PC-9 (cell line): ENCODE results near the gene TMEM9B. TPM values are rescaled to one million over a fixed set of nuclear protein-coding genes. Genes with fewer than 3 reads are reported as not detected.
"Not testable (repeated sequence)": the region's sequence is repeated elsewhere in the genome, so short reads cannot be mapped to it uniquely, and the experiment has no call there.

ENCODE experiments used
- BruUV-seq: library from RNA; stranded (reverse); fragments of 400-500 nt; replicated peaks from 2 replicates; lab custom pipeline; 2021; lab: Mats Ljungman, UMichigan
- CTCF ChIA-PET: fragments of 300-600 bp; sonication (Branson Sonifier 250); formaldehyde crosslinking; loops from one replicate; lab custom pipeline; 2022; ENCODE audit warnings: antibody characterized with exemption; lab: Charles Lee
- POLR2A ChIA-PET: fragments of 300-600 bp; sonication (Branson Sonifier 250); formaldehyde crosslinking; loops from one replicate; lab custom pipeline; 2022; ENCODE audit warnings: antibody characterized with exemption; ENCODE audit not compliant: unreplicated experiment; lab: Charles Lee
- DNase-seq, 2 experiments: peaks; one replicate each; pipeline versions ENCODE4 v3.0.0 to v3.0.0-alpha.2; 2015 to 2022; ENCODE audit warnings: mixed read lengths in 1 of 2
- H2AFZ ChIP-seq: fragments of 200-600 bp; sonication (generic); 2 replicates; pipeline ENCODE4 v1.8.1; 2017; ENCODE audit warnings: antibody characterized with exemption
- H3F3A ChIP-seq: fragments of 200-600 bp; sonication (generic); 2 replicates; pipeline ENCODE4 v1.8.1; 2017; ENCODE audit warnings: antibody characterized with exemption, mild to moderate bottlenecking, low read depth; ENCODE audit not compliant: insufficient read depth
- H3K27ac ChIP-seq: fragments of 200-600 bp; sonication (generic); 2 replicates; pipeline ENCODE4 v1.6.1; 2016; ENCODE audit warnings: mixed run types
- H3K27me3 ChIP-seq: fragments of 200-600 bp; sonication (generic); 2 replicates; pipeline ENCODE4 v1.6.1; 2016; ENCODE audit warnings: low read depth, mixed run types; ENCODE audit not compliant: insufficient read depth
- H3K36me3 ChIP-seq: fragments of 200-600 bp; sonication (generic); 2 replicates; pipeline ENCODE4 v1.6.1; 2016; ENCODE audit warnings: low read depth, mixed run types
- H3K4me1 ChIP-seq: fragments of 200-600 bp; sonication (generic); replicated peaks from 2 replicates; pipeline ENCODE4 v1.6.1; 2016; ENCODE audit warnings: mixed run types; ENCODE audit not compliant: insufficient read depth
- H3K4me2 ChIP-seq: fragments of 200-600 bp; sonication (generic); 2 replicates; pipeline ENCODE4 v1.6.1; 2017; ENCODE audit warnings: mixed run types
- H3K4me3 ChIP-seq: fragments of 200-600 bp; sonication (generic); 2 replicates; pipeline ENCODE4 v1.6.1; 2016; ENCODE audit warnings: mixed run types
- H3K79me2 ChIP-seq: fragments of 200-600 bp; sonication (generic); 2 replicates; pipeline ENCODE4 v1.6.1; 2017; ENCODE audit warnings: low read depth, mixed run types
- H3K9me2 ChIP-seq: fragments of 200-600 bp; sonication (generic); 2 replicates; pipeline ENCODE4 v1.8.1; 2017; ENCODE audit warnings: mild to moderate bottlenecking; ENCODE audit not compliant: insufficient read depth
- H3K9me3 ChIP-seq: fragments of 200-600 bp; sonication (generic); 2 replicates; pipeline ENCODE4 v1.8.1; 2016; ENCODE audit warnings: low read depth; ENCODE audit not compliant: insufficient read depth
- H4K20me1 ChIP-seq: fragments of 200-600 bp; sonication (generic); 2 replicates; pipeline ENCODE4 v1.8.1; 2017; ENCODE audit not compliant: insufficient read depth
- EZH2 ChIP-seq: fragments of 200-600 bp; sonication (generic); IDR thresholded peaks from 2 replicates; pipeline ENCODE4 v1.8.0; 2017; ENCODE audit warnings: antibody characterized with exemption, low read depth
- intact Hi-C: fragments of 100-400 bp; cut with micrococcal nuclease; formaldehyde crosslinking; loops from one replicate; pipeline ENCODE4 v1.10.0; 2022; ENCODE audit not compliant: unreplicated experiment
- total RNA-seq: library from RNA; stranded (reverse); gene quantifications from 2 replicates; pipeline ENCODE4 v1.2.3, GENCODE V29; 2021
- TF ChIP-seq, protein P1 (sequence below): fragments of 200-600 bp; sonication (generic); conservative IDR thresholded peaks from 2 replicates; pipeline ENCODE4 v1.6.1; 2017; ENCODE audit warnings: mixed run types, antibody characterized with exemption, mild to moderate bottlenecking, moderate library complexity

Gene TMEM9B
- total RNA-seq, 1 experiment from 2014 or later: 13.4 TPM

DNA sequence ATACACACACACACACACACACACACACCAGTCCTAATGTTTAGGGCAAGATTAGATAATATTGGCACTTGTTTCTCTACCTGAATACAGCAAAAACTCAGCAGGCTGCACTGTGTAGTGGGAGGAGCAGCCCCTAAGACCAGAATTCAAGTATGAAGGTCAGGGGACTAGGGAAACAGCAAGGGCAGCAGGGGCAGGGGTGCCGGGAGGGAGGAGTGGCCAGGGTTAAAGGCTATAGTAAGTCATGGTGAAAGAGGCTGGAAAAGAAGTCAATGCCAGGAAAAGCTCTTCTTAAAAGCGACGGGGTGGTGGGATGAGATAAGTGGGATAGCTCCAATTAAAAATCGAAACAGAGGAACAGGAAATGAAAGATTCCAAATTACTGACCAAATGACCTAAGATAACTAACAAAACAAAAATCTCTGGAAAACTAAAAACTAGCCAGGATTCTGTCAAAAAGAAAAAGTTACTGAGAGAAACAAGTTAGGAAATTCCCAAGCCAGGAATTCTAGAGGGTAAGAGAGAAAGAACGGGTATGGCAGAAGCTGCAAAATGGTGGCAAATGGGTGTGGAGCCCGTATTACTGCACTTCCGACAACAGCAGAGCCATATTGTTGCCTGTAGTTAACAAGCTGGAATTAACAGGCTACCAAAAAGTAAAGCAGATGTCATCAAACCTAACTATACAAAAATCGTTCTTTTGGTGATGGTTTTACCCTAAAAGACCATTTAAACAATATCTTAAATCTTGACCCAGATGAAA, 22.7 kb downstream of the TMEM9B start:
- Histone ChIP-seq H3K4me1 (no peaks in the 10 kb centered on the region), H3K9me3 (no peaks in the 10 kb centered on the region), H3K9me2 (no peaks in the 10 kb centered on the region), H3K36me3 (no peaks in the 10 kb centered on the region), H3F3A (no peaks in the 10 kb centered on the region), H3K27me3 (no peaks in the 10 kb centered on the region), H3K4me2 (no peak overlapping the region), H4K20me1 (no peaks in the 10 kb centered on the region), H3K4me3 (no peak overlapping the region), H2AFZ (no peak overlapping the region), H3K79me2 (no peaks in the 10 kb centered on the region), H3K27ac (no peak overlapping the region)
- DNase-seq: no peak
- ChIA-PET CTCF (no interaction called here), POLR2A (no interaction called here)
- TF ChIP-seq, protein P1, sequence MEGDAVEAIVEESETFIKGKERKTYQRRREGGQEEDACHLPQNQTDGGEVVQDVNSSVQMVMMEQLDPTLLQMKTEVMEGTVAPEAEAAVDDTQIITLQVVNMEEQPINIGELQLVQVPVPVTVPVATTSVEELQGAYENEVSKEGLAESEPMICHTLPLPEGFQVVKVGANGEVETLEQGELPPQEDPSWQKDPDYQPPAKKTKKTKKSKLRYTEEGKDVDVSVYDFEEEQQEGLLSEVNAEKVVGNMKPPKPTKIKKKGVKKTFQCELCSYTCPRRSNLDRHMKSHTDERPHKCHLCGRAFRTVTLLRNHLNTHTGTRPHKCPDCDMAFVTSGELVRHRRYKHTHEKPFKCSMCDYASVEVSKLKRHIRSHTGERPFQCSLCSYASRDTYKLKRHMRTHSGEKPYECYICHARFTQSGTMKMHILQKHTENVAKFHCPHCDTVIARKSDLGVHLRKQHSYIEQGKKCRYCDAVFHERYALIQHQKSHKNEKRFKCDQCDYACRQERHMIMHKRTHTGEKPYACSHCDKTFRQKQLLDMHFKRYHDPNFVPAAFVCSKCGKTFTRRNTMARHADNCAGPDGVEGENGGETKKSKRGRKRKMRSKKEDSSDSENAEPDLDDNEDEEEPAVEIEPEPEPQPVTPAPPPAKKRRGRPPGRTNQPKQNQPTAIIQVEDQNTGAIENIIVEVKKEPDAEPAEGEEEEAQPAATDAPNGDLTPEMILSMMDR: no peak
- TF ChIP-seq EZH2: no peak
- BruUV-seq: no TSS peak
- intact Hi-C loops: no loop called here

DNA sequence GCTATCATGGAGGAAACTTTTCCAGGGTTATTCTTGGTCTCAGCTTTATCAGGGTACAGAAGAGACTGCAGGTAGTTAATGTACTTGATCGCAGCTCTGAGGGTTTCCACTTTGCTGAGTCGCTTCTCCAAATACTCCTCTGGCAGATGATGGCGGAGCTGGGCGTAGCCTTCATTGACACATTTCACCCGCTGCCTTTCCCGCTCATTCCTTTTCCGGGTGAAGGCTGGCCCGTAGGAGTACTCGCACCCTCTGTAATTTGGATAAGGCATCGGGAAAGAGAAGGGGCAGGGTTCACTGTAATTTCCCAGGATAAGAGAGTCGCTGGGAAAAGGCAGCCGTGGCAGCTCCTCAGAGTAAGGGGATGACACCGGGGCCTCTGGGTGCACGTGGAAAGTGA, 26.6 kb downstream of the TMEM9B start:
- Histone ChIP-seq H3K4me2 (no peak overlapping the region), H3K36me3 (no peaks in the 10 kb centered on the region), H3K27me3 (no peaks in the 10 kb centered on the region), H3K9me3 (no peaks in the 10 kb centered on the region), H2AFZ (no peak overlapping the region), H3K27ac (no peak overlapping the region), H3K79me2 (no peaks in the 10 kb centered on the region), H3F3A (peaks cover 8% of the 10 kb centered on the region; the same call in 1 of the 2 replicates), H4K20me1 (no peaks in the 10 kb centered on the region), H3K4me3 (no peak overlapping the region), H3K9me2 (no peaks in the 10 kb centered on the region), H3K4me1 (0 out of 2 replicates have a peak, but pooled peaks cover 12% of the 10 kb centered on the region)
- no peak for DNase-seq
- POLR2A ChIA-PET: interaction anchor here (0.6 kb wide), 1 partner anchor 636 kb away, joined by 3 read pairs; the partner anchor contains the start of gene WEE1
- no TSS peak for BruUV-seq
- CTCF ChIA-PET: no interaction called here
- TF ChIP-seq, protein P1: no peak
- TF ChIP-seq EZH2: no peak
- intact Hi-C loops: no loop called here

DNA sequence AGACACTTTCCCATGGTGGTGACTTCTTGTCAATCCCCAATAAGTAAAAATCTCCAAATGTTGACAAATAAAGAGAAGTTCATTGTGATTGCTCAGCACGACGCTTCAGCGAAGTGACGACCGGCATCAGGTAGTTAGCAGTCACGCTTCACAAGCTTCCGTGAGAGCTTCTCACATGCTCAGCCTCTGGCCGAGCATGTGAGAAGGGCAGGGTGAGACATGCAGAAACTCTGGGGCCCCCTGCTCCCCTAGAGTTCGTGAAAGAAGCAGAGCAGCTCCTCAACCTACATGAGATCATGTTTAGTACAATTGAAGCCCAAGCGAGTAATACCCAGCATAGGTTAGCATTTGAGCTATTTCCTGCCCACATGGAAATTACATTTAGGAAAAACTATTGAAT, 27.1 kb downstream of the TMEM9B start:
- Histone ChIP-seq H3K27ac (no peak overlapping the region), H4K20me1 (no peaks in the 10 kb centered on the region), H3K9me2 (no peaks in the 10 kb centered on the region), H3K9me3 (no peaks in the 10 kb centered on the region), H2AFZ (no peak overlapping the region), H3F3A (peaks cover 8% of the 10 kb centered on the region; the same call in 1 of the 2 replicates), H3K4me3 (no peak overlapping the region), H3K36me3 (no peaks in the 10 kb centered on the region), H3K4me1 (0 out of 2 replicates have a peak, but pooled peaks cover 12% of the 10 kb centered on the region), H3K79me2 (no peaks in the 10 kb centered on the region), H3K27me3 (no peaks in the 10 kb centered on the region), H3K4me2 (no peak overlapping the region)
- BruUV-seq: no TSS peak
- DNase-seq: no peak
- ChIA-PET CTCF (no interaction called here), POLR2A (no interaction called here)
- no peak for TF ChIP-seq EZH2
- TF ChIP-seq, protein P1: no peak
- intact Hi-C loops: no loop called here

DNA sequence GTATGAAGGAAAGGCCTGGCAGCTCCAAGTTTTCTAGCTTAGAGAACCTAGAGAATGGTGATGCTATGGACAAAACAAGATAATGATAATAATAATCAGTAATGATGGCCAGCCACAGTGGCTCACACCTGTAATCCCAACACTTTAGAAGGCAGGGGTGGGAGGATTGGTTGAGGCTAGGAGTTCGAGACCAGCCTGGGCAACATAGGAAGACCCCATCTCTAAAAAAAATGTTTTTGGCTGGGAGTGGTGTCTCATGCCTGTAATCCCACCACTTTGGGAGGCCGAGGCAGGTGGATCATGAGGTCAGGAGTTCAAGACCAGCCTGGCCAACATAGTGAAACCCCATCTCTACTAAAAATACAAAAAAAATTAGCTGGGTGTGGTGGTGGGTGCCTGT, 28.5 kb downstream of the TMEM9B start:
- CTCF ChIA-PET, H3K4me3 ChIP-seq, H4K20me1 ChIP-seq, H3K9me3 ChIP-seq, H3K9me2 ChIP-seq, H3K4me2 ChIP-seq, H2AFZ ChIP-seq, BruUV-seq, H3K27ac ChIP-seq, POLR2A ChIA-PET, H3K79me2 ChIP-seq, H3F3A ChIP-seq, intact Hi-C loops, H3K27me3 ChIP-seq, DNase-seq, H3K36me3 ChIP-seq: not testable (repeated sequence)
- H3K4me1 ChIP-seq: 0 out of 2 replicates have a peak, but pooled peaks cover 12% of the 10 kb centered on the region
